SKM-1 treated with dmso at 0.1 percent for 144 hours (cell line): ENCODE measurements around the gene FLRT2.
A peak's percentile ranks its signal among the peaks of the same experiment; 100 is the strongest.

Experiments used
- DNase-seq: peaks from one replicate; lab custom pipeline; 2025; ENCODE audit not compliant: unreplicated experiment; lab: John Stamatoyannopoulos, UW

FLRT2 gene

DNA sequence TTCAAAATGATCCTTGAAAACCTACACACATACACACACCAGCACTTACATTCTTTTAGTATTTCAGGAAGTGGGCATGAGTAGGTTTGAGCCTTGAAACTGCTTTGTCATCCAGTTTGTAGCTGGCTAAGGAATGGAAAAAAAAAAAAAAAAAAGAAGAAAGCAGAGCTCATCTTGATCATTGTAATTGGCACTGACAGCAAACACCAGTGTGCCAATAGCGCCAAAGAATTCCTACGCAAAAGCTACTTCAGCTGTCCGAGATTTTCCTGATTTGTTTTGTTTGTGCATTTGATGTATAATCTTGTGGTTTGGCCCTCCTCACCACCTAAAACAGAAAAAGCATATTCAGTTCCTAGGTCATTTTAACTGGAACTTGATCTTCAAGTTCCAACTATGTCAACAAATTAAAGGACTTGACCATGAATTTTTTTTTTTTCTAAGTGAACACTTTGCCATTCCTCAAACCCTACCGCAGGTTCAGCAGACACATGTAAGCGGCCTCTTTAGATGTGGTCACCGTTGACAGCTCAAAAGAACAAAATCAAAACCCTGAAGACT is 57.3 kb downstream of the FLRT2 start:
- DNase-seq = peak; percentile 56

DNA sequence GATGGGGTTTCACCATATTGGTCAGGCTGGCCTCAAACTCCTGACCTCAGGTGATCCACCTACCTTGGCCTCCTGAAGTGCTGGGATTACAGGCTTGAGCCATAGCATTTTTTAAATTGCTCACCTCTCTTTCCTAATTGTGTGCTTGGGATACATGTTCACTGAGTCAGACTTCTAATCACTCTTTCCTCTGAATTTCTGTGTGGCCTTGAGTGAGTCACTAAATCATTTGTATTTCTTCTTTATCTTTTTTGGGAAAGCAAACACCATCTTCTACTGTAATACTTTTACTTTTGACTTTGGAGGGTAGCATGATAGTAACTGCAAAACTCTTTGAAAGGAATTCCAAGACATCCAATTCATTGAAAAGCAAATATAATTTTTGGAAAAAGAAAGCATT is 60.8 kb downstream of the FLRT2 start:
- no peak for DNase-seq

DNA sequence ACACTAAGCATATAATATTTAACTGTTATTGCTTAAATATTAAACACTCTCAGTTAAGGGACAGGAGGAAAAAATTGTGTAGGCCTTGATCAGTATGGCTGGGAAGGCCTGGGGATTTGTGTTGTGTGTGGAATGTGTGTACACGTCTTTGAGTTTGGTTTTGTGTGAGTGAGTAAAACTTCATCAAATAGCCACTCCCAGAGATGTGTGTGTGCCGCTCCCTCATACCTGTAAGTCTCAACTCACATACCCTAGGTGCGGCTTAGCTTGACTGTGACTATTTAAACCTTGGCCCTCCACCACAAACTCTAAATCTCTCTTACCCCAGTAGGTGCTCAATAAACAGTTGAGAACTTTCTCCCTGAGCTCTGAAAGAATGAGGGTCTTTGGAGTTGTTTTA is 64.3 kb downstream of the FLRT2 start:
- DNase-seq = no peak

DNA sequence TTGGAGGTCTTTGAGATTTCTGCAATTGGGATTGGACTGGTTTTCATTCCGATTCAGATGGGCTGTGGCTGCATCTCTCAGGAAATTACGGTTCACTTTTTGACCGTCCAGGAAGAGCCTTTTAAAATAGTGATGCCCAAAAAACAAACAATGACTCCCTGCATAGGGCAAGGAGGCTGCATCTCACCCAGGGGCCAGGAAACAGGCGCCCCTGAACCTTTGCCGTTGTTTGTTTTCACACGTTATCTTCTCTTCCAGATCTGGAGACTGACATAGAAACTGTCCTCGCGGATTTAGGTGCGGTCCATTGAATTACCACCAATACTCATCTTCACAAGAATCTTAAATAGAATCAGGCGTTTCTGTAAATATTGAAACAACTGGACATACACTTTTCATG is 66.0 kb downstream of the FLRT2 start:
- no peak for DNase-seq

DNA sequence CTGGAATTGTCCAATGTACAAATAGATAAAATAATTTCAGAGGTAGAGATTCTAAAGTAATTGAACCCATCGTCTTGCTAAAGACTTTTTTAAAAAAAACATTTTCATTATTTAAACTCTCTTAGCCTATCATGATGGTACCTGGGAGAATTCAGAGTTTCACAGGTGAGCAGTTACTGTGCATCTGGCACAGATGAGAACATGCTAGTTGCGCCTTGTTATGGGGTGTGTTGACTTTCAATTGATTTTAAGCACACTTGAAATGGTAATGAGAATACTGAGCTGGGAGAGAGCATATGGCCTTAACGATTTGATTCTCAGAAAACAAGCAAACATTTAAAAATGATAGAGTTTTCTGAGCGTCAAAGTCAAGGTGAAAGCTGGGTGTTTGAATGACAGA is 66.6 kb downstream of the FLRT2 start:
- DNase-seq = no peak

DNA sequence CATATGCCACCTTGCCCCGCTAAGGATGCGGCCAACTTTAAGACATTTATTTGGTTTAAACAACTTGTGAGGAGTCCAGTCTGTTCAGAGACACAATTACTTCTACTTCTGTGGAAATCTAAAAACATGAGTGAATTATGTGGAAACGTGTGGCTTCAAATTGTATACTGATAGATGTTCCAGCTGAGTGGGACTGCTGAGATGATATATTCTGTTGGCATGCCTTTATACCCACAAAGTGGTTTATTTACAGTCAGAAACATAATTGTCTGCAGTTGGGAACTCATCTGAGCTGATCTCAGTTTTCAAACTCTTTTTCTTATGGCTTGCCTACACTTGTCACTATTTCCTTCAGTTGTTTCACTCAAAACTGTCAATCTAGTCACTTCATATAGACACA is 67.8 kb downstream of the FLRT2 start:
- no peak for DNase-seq

DNA sequence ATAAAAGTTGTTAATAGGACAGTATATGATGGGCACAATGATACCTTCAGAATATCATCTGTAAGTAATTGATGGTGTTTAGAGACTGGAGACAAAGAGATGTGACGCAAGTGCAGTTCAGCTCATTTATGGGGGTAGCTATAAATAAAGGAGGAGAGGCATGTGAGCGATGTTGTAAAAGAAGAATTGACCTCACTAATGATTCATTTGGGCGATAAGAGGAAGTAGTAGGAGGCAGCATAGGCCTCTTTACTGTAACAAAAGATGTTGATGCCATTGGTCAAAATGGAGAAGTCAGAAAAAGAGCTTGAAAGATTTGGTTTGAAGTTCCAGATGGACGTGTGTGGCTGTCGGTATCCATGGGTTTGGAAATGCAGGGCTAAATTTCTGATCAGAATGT is 70.0 kb downstream of the FLRT2 start:
- peak; percentile 65 for DNase-seq

DNA sequence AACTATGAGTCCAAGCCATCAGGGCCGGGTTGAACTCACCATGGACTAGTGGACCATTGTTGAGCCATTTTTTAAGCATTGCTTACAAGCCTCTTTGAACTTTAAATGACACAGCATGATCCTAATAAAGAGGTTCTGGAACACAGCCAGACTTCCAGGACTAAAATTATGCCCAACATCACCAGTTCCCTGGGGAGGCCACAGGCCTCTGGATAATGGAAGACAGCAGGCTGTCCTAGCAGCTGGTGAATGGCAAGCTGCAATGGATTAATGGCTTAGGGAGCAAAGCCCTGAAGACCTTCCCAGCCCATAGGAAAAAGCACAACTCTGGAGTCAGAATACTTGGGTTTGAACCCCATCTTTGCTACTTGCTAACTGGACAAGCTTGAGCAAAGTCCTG is 71.3 kb downstream of the FLRT2 start:
- DNase-seq = no peak

DNA sequence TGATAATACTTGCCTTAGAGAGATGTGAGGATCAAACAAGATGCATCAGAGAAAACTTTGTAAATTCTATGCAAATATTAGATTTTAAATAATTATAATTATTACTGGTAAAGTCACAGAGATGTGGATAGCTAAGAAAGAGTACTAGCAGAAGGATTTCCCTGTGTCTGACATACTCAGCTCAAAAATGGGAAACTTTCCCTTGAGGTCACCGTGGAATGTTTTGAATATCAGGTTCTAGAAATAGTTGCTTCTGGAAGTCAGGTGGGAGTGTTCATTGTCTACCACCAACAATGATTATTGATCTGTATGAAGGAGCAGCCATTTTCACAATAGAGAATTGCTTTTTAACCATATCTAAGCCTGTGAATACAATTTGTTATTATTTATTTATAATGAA is 71.7 kb downstream of the FLRT2 start:
- DNase-seq = no peak

DNA sequence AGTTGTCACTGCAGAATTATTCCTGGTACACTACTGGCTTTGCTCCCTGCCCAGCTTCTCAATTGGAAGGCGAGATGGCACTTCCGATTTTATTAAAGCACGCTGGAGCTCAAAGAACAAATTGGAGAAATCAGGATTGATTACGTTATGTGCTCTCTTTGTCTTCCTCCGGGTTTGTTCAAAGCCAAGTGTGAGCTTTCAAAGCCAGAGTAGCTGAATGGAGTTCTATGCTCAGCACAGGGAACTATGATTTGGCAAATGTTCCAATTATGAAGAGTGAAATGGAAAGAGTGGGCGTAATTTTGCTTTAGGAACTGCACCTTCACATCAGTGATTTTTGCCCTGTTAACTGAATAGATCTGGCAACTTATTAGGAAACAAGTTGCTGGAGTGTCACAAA is 72.4 kb downstream of the FLRT2 start:
- no peak for DNase-seq

DNA sequence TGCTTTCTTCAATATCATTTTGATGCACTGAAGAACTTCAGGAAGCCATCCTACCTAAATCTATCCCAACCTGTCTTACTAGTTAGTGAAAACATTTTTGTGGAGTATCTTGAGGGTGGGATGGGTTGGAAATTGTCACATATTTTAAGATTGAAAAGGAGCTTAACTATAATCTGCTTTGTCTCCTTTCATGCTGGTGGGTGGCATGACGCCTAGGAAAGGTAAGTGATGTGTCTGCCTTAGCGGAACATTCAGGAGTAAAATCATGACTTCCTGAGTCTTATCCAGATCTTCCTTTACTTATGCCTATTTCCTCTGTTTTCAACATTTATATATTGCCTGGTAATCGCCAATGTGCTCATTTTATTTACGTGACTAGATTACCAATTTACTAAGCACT is 74.1 kb downstream of the FLRT2 start:
- DNase-seq = no peak

DNA sequence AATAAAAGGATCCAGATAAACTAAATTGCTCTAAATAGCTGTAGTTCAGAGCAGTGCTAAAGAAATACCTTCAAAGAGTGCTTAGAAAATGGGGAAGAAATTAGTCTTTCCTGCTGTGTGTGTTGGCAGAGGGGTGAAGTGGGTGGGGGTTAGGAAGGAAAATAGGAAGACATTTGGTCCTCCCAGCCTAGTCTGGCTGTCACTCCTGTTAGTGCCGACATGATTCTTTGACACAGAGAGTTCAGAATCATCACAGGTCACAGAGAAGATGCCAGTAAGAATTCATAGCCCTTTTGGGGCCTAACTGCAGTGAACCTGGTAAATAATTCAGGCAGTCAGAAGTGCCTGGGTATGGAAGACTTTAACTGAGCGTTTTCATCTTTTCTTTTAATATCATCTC is 74.8 kb downstream of the FLRT2 start:
- no peak for DNase-seq

DNA sequence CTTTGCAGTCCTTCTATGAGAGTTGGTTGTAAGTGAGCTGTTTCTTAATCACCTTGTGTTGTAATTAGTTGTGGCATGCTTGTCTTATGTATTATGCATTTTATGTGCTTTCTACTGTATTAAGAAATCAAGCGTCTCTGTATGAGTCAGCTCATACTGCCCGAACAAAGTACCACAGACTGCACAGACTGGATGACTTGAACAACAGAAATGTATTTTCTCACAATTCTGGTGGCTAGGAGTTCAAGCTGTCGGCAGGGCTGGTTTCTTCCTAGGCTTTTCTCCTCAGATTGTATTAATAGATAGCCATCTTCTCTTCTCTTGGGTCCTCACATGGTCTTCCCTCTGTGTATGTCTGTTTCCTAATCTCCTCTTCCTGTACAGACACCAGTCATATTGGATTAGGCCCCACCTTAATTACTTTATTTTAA is 77.7 kb downstream of the FLRT2 start:
- no peak for DNase-seq

DNA sequence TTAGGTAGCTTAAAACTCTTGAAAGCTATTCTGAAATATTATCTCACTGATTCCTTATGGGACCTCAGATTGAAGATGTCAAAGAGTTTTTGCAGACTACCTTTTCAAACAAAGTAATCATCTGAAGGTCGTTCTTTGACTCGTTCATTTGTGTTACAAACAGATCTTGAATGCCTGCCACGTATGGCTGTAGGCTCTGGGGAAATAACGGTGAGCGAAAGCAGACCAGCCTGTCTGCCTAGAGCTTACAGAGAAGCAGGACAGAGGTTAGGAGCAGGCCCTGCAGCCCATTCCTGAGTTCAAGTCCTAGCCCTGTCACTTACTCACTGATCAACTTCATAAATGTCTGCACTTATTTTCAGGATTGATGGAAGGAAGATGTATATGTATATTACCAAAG is 83.6 kb downstream of the FLRT2 start:
- DNase-seq = no peak

DNA sequence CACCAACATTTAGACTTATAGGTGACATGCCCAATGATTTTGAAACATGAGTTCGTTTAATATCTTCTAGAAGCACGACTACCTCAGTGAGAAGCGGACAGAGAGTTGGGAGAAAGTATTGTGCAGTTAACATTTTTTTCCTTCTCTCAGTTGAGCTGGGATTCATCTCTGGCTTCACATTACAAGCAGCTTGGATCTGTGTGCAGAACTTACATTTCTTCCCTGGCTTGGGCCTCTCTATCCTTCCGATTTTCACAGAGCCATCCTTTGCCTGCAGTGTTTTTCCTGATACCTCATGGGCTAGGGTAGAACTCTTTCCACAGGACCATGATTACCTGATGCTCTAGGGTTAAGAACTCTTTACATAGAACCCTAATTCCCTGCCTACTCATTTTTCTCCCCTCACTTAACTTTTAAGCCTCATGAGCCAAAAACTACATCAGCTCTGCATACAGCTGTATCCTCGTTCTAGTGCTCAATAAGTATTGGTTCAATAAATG is 86.5 kb downstream of the FLRT2 start:
- DNase-seq = no peak

DNA sequence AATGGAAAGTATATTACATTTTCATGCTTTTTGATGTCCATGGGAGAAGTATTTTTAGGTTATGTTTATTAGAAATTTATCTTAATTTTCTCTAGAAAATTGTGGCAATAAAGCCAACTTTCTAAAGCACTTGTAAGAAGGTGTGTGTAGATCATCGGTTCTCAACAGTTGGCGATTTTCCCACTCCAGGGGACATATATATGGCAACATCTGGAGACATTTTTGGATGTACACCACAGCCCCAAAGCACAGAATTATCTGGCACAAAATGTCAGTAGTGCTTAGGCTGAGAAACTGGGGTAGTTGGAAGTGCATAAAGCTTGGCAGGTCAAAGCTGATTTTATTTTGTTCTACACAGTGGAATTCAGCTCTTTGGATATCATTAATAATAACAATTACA is 86.9 kb downstream of the FLRT2 start:
- DNase-seq = no peak

DNA sequence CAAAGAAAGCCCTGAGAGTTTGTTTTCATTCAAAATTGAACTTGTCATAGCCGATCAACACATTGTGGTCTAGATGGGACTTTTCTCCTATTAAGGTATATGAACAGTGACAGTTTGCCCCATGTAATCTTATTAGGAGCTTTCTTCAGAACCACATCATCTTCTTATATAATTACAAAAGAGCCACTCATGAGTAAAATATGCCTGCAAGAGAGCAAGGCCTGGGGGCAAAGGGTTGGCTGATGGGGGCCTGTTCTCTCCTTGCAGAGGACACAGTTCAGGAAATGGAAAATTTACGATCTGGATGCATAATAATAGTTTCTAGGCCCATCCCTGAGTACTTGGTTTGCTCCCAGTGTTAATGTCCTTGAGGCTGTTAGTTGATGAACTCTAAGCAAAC is 87.8 kb downstream of the FLRT2 start:
- no peak for DNase-seq

DNA sequence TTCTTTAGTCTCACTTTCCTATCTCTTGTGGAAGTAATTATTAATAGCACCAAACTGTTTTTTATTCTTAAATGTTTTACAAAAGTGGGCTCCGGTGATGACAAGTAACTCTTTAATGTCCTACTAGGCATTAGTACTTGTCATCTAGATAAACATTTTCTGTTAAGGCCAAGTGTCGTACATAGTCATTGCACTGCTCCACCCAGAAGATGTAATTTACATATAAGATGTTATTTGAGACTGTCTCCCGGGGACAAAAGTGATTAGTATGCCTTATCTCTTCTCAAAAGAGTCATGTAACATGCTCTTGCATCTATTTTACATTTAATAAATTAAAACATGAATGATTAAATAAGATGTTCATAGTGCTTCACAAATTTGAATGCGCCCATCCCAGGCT is 88.4 kb downstream of the FLRT2 start:
- no peak for DNase-seq

DNA sequence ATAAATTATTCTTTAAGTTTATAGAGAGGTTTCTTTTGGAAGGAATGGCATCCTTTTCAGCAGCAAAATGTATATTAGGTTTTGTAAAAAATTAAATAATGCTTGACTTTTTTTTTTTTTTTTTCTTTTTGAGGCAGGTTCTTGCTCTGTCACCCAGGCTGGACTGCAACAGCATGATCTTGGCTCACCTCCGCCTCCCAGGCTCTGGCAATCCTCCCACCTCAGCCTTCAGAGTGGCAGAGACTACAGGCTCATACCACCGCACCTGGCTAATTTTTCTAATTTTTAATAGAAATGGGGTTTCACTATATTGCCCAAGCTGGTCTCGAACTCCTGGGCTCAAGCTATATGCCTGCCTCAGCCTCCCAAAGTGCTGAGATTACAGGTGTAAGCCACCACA is 89.0 kb downstream of the FLRT2 start:
- DNase-seq = no peak

DNA sequence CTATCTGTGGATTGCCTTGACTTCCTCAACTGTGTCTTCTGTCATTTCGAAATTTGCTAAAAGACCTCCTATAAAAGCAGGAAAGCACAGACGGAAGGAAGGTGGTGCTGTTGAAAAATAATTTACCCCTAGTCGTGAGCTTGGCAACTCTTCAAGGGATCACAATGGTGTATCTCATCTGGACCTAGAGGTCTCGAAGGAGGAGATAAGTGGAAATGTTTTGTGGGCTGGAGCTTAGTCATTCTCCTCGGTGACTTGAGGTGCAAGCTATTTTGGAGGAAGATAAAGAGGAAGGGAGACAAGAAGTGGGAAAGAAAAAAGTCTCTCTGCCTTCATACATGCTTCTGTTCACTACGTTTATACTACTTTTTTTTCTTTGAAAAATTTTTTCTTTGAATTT is 89.9 kb downstream of the FLRT2 start:
- peak; percentile 18 for DNase-seq

DNA sequence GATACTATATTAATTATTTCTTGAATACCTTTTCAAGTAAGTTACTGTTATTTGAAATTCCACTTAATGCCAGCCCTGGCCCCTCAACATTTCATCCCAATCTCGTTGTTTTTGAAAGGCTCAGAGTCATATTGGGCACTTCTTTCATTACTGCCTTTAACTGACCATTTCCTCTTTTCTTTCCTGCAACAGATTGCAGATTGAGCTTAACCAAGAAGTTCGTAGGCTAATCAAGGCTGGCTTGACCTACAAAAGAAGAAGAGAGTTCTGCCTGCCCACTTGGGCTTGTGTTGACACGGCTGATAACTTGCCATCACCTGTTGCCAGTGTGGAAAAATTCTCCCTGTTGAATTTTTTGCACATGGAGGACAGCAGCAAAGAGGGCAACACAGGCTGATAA is 91.0 kb downstream of the FLRT2 start:
- peak; percentile 38 for DNase-seq

DNA sequence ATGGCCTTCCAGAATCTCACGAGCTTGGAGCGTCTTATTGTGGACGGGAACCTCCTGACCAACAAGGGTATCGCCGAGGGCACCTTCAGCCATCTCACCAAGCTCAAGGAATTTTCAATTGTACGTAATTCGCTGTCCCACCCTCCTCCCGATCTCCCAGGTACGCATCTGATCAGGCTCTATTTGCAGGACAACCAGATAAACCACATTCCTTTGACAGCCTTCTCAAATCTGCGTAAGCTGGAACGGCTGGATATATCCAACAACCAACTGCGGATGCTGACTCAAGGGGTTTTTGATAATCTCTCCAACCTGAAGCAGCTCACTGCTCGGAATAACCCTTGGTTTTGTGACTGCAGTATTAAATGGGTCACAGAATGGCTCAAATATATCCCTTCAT is 92.2 kb downstream of the FLRT2 start:
- DNase-seq = no peak

DNA sequence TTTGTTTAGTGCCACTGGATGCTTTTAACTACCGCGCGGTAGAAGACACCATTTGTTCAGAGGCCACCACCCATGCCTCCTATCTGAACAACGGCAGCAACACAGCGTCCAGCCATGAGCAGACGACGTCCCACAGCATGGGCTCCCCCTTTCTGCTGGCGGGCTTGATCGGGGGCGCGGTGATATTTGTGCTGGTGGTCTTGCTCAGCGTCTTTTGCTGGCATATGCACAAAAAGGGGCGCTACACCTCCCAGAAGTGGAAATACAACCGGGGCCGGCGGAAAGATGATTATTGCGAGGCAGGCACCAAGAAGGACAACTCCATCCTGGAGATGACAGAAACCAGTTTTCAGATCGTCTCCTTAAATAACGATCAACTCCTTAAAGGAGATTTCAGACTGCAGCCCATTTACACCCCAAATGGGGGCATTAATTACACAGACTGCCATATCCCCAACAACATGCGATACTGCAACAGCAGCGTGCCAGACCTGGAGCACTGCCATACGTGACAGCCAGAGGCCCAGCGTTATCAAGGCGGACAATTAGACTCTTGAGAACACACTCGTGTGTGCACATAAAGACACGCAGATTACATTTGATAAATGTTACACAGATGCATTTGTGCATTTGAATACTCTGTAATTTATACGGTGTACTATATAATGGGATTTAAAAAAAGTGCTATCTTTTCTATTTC is 93.2 kb downstream of the FLRT2 start:
- no peak for DNase-seq
